ENCODE measurements around the gene KIF1A. TPM values are rescaled to one million over a fixed set of nuclear protein-coding genes. Genes with fewer than 3 reads are reported as not detected.

The KIF1A gene
- total RNA-seq, 1 experiment from 2014 or later = 279 TPM

GRCh38 chr2:240749516-240749915 lies 70.5 kb downstream of the KIF1A start (continued):
- no peak for TF ChIP-seq CDX4 (CRISPR knock-in tag; IDR thresholded peaks at IDR 0.05; ENCODE audit: borderline replicate concordance)
- no peak for TF ChIP-seq EMX1 (CRISPR knock-in tag; IDR thresholded peaks at IDR 0.05)
- no peak for TF ChIP-seq ZNF425 (CRISPR knock-in tag; conservative IDR thresholded peaks at IDR 0.05)
- TF ChIP-seq ZNF671 (CRISPR knock-in tag; IDR thresholded peaks at IDR 0.05) = no peak
- no peak for TF ChIP-seq FOXJ3 (CRISPR knock-in tag; IDR thresholded peaks at IDR 0.05; ENCODE audit: borderline replicate concordance)
- no peak for TF ChIP-seq TEAD1 (CRISPR knock-in tag; IDR thresholded peaks at IDR 0.05)
- TF ChIP-seq STAT6 (CRISPR knock-in tag; conservative IDR thresholded peaks at IDR 0.05; ENCODE audit: low read depth) = no peak
- TF ChIP-seq ATF1 (CRISPR knock-in tag; IDR thresholded peaks at IDR 0.05) = no peak
- TF ChIP-seq CREM (CRISPR knock-in tag; IDR thresholded peaks at IDR 0.05) = no peak
- TF ChIP-seq FOXP1 (CRISPR knock-in tag; IDR thresholded peaks at IDR 0.05; ENCODE audit: borderline replicate concordance) = no peak

GRCh38 chr2:240747256-240747655 lies 72.8 kb downstream of the KIF1A start:
- H3K4me1 Mint-ChIP-seq = no peaks in the 10 kb centered on the region
- POLR2A ChIA-PET = no interaction called here
- no peak overlapping the region for H3K27ac Mint-ChIP-seq
- H3K27me3 Mint-ChIP-seq (ENCODE audit: low read depth) = no peaks in the 10 kb centered on the region
- peaks cover 62% of the 10 kb centered on the region for H3K36me3 Mint-ChIP-seq
- H3K9me3 Mint-ChIP-seq = no peaks in the 10 kb centered on the region
- TF ChIP-seq ZNF263 (CRISPR knock-in tag; IDR thresholded peaks at IDR 0.05; ENCODE audit: low read depth) (no peak), JUN (CRISPR knock-in tag; IDR thresholded peaks at IDR 0.05) (no peak), GABPB1 (CRISPR knock-in tag; IDR thresholded peaks at IDR 0.05) (no peak), ZSCAN18 (CRISPR knock-in tag; IDR thresholded peaks at IDR 0.05) (no peak), USF2 (CRISPR knock-in tag; IDR thresholded peaks at IDR 0.05) (no peak), ZNF121 (CRISPR knock-in tag; IDR thresholded peaks at IDR 0.05) (no peak), MLX (CRISPR knock-in tag; IDR thresholded peaks at IDR 0.05) (no peak), TEAD4 (CRISPR knock-in tag; IDR thresholded peaks at IDR 0.05) (no peak), ELF4 (CRISPR knock-in tag; IDR thresholded peaks at IDR 0.05; ENCODE audit: low read depth) (no peak), ZNF396 (CRISPR knock-in tag; IDR thresholded peaks at IDR 0.05; ENCODE audit: borderline replicate concordance) (no peak), IRF2 (CRISPR knock-in tag; IDR thresholded peaks at IDR 0.05; ENCODE audit: borderline replicate concordance, low read depth) (no peak), ZBTB43 (CRISPR knock-in tag; IDR thresholded peaks at IDR 0.05) (no peak), ARID4B (CRISPR knock-in tag; IDR thresholded peaks at IDR 0.05; ENCODE audit: borderline replicate concordance) (no peak)
- DNase-seq (ENCODE audit: low spot score) (no peak), ATAC-seq (no peak)
- no peak overlapping the region for H3K4me3 Mint-ChIP-seq
- CTCF ChIA-PET = no interaction called here
